NCI-H2196 treated with DMSO at 0.1 percent for 48 hours (cell line): ENCODE data around the gene NECAB2.

Experiments used
- DNase-seq: peaks from one replicate; lab custom pipeline; 2025; ENCODE audit not compliant: unreplicated experiment; lab: John Stamatoyannopoulos, UW

The NECAB2 gene

DNA sequence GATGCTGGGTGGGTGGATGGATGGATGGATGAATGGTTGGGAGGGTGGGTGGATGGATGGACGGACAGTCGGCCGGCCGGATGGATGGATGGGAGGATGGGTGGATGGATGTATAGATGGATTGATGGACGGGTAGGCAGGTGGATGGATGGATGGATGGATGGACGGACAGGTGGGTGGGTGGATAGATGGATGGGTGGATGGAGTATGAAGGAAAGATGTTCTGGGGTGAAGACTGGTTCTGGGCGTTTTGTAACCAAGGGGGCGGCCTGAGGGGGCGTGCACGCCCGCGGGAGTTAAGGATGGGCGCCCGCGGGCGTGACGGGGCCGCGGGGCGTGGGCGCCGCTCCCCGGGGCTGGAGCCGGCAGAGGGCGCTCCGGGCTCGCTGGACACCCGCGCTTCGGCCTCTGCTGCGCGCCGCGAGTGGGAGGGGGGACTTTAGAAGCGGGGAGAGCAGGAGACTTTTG, at the start of gene NECAB2:
TSS of gene NECAB2 (plus strand) at position 407 of the 468 bp plus-strand sequence. CDS start 405 bp downstream, outside the sequence.
- no peak for DNase-seq

DNA sequence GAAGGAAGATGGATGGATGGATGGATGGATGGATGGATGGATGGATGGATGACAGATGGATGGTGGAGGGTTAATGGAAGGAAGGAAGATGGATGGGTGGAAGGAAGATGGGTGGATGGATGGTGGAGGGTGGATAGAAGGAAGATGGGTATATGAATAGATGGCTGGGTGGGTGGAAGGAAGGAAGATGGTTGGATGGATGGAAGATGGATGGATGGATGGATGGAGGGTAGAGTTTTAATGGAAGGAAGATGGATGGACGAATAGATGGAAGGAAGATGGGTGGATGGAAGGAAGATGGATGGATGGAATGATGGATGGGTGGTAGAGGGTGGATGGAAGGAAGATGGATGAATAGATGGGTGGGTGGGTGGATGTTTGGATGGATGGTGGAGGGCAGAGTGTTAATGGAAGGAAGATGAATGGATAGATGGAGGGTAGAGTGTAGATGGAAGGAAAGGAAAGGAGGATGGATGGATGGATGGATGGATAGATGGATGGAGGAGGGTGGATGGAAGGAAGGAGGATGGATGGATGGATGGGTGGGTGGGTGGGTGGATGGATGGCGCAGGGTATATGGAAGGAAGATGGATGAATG, 47.1 kb upstream of the NECAB2 start:
- DNase-seq = no peak

GRCh38 chr16:83923581-83924365, 44.3 kb upstream of the NECAB2 start:
- DNase-seq = no peak

DNA sequence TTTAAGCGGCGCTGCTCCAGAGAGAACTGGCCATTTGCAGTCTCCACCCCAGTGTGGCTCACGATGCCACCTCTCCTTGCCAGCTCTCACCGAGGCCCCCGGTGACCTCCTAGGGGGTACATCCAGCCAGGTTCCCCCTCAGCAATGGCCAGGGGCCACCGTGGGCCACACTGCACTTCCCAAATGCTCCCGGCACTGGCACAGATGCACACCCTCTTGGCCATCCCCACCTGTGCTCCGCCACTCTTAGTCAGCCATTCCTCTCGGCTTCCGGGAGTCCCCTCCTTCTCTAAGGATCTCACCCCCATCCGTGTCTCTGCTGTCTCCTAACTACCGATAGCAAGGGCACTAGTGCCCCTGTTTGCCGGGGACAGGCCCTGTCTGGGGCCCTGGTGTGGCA, 43.4 kb upstream of the NECAB2 start:
- no peak for DNase-seq

GRCh38 chr16:83925095-83925905, 42.7 kb upstream of the NECAB2 start:
- DNase-seq = no peak

- no peak for DNase-seq
Observed at GRCh38 chr16:83925957-83926725, 41.9 kb upstream of the NECAB2 start.

DNA sequence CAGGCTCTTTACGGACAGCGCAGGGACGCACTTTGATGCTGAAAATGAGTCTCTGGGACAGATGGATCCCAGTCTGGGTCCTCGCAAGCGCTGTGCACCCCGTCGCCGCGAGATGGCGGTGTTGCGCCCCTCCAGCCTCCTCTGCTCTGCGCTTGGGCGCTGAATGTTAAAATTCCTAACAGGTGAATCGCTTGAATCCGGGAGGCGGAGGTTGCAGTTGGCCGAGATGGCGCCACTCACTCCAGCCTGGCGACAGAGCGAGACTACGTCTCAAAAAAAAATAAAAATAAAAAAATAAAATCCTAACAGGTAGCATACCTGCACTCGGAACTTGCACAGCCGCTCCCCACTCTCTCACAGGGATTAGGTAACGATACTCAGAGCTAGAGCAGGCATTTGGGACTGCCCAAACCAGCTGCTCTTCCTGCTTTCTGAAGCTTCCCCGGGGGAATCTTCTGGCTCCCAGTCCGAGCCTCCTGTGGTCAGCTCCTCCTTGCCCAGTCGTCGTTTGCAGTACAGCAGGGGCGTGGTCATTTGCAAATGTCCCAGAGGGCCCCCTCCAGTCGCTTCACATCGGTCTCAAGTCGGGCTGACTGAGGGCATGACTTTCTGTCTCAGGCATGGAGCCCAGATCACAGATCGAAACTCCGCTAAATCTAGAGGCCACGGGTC, 41.2 kb upstream of the NECAB2 start:
- DNase-seq = no peak

DNA sequence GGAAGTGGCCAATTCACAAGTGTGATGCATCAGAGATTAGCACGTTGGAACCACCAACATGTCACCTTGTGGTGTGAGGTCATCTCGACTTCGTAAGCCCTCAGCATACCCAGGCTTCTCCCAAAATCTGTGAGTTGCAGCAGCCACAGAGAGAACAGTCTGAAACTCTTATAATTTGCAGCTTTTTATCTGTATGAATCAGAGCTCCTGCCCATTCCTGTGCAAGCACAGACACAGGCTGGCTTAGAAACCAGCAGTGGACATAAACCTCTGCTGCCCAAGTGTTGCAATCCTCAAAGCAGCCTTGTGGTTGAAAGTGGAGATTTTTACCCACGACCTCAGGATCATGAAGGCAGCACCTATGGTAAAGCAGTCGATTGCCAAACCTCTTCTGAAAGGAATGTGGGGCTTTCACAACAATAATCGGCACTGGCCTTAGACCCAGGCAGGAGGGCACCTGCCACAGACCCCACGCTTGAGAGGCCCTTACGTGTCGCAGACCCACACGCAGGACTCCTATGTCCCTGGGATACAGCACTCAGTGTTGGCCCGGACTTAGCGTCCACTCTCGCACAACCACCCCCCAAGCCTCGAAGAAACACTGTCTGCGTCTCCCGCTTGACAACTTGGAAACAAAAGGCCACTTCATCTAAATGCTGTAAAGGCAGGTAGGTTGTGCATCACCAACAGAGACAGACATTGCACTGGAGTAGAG, 39.5 kb upstream of the NECAB2 start:
- no peak for DNase-seq

DNA sequence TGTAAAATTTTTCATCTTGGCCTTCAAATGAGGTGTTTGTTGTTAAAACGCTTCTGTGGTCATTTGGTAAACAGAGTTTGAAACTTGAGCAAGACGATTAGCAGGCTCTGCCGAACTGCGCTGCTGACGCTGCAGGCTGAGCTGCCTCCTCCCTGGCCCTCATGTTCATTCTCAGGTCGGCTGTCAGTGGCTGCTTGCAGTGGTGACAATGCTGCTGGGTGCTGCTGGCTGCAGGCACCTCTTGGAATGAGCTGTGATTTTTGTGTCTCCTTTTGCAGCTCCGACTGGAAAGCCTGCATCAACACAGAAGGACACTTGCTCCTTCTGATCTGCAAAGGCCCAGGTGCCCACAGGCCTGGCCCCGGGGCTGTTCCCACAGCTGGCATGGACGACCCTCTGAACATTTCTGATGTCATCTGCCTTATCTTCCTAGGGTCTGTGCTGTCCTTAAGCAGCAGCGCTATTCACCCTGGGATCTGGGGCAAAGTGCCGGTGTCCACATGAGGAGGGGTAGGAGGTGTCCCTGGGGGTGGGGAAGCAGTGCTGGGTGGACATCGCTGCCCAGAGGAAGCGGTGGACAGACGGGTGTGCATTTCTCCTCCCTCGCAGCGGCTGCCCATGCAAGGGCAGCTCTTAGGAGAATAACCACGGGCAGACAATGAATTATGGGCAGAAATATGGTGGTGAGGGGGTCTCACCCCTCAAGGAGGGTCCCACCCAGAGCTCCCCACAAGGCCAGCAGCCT, 38.1 kb upstream of the NECAB2 start:
- DNase-seq = no peak

DNA sequence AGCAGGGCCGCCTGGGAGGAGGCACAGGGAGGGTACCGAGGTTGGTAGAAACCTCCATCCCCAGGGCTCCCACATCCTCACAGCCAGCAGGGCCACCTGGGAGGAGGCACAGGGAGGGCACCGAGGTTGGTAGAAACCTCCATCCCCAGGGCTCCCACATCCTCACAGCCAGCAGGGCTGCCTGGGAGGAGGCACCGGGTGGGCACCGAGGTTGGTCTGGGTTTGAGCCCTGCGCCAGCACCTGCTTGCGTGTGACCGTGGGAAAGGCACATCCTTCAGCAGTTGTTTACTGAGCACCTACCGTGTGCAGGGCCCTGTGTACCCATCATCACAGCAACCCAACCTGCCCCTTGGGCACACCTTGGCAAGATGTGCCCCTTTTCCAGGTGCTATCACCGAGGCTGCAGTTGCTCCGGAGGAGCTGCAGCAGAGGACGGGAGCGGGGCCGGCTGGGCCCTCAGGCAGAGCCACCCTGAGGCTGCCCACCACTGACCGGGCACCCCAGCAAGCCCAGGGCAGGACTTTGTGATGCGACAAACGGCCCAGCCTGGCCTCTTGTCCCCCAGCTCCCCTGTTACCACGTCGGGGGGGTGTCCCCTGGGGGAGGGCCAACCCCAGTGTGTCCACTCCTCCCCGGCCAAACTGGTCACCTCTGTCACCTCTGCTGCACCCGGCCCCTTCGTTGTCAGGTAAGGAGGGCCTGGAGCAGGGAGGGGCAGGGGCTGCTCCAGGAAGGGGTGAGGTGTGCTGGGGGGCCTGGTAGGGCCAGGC, 37.1 kb upstream of the NECAB2 start:
- DNase-seq = no peak

- DNase-seq = no peak
Observed at GRCh38 chr16:83931556-83931955, 36.5 kb upstream of the NECAB2 start.

DNA sequence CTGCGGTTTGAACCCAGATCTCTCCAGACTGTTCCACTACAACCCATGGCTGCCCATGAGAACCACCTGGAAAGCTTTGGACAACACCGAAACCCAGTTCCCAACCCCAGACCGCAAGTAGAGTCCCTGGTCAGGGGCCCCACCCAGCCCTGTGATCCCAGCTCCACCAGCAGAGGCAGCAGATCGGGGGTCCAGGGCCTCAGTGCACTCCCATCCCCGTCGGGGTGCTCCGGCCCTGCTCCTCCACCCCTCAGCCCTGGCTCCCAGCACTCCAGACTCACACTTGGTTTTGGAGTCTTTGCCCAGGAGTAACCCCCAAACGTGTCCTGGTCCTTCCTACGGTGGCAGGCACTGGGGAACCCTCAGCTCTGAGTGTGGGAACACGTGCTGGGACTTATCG, 35.7 kb upstream of the NECAB2 start:
- no peak for DNase-seq

GRCh38 chr16:83932955-83933673, 34.9 kb upstream of the NECAB2 start:
- DNase-seq = no peak

DNA sequence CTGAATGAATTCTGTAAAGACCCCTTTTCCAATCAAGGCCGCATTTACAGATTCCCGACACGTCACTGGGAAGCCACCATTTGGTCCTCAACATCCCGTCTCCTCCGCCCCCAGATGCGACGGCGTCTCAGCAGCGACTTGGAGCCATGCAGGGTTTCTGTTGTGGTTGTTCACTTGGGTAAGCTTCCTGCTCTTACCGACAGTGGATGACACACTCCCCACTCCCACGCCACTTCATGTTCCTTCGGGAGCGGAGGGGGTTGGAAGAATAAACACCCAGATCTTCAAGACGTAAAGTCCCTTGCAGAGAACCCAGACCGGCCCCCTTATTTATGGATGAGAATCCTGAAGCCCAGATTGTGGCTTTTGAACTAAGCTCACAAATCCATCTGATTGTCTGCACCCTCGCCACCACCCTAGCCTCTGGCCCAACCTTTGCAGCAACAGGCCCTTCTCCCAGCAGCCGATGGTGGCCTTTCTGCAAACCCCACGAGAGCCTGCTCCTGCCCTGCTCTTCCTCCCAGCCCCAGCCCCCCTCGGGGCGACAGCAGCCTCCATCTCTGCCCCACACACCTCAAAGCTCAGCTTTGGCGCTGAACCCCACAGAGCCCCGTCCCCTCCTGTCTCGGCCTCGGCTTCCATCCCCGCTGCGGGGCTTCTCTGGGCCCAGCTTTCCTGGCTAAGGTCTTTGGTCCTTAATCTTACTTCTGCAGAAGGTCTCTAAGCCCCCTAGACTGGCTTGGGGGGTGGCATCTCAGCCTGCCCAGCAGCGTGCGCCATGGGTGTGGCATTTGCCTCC, 34.0 kb upstream of the NECAB2 start:
- DNase-seq = no peak

GRCh38 chr16:83934684-83934977, 33.4 kb upstream of the NECAB2 start:
- no peak for DNase-seq

DNA sequence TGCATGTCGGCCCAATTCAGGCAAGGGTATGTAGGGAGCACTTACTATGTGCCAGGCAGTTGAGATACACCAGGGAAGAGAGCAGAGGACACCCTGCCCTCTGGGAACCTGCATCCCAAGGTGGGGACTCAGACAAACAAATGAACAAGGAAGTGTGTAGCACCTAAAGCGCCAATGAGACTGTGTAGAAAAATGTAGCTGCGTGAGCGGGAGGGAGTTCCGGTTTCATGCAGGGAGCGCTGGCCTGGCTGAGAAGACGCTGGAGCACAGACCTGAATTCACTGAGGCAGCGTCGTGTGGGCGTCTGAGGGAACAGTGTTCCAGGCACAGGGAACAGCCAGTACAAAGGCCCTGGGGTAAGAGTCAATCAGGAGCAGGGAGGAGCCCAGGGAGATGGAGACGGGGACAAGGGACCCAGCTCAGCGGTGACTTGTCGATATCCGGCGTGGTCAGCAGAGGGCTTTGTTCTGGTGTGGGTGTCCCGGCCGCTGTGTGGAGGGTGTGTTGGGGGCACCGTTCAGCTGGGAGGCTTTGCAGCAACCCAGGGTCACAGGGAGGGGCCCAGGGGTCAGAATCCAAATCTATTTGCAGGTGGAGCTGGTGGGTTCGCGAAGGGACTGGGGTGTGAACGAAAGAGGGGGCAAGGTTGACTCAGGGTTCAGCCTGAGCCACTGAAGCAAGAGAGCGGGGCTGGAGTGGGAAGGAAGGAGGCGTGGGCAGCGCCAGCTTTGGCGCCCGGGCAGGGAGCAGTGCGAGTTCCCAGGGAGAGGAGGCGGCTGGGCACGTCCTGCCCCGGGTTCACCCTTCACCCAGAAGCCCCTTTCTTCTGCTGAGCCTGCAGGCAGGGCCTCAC, 32.8 kb upstream of the NECAB2 start:
- no peak for DNase-seq
